H1 (cell line): ENCODE data around the gene IL32. TPM values are rescaled to one million over a fixed set of nuclear protein-coding genes. Genes with fewer than 3 reads are reported as not detected.

Experiments used
- CTCF ChIA-PET: fragments of 300-600 bp; sonication (Branson Sonifier 250); formaldehyde crosslinking; loops from one replicate; lab custom pipeline; 2021; ENCODE audit not compliant: partially characterized antibody; lab: Charles Lee
- POLR2A ChIA-PET: fragments of 300-600 bp; sonication (Branson Sonifier 250); formaldehyde crosslinking; loops from one replicate; lab custom pipeline; 2021; ENCODE audit warnings: inconsistent platforms; ENCODE audit not compliant: partially characterized antibody; lab: Charles Lee
- DNase-seq, 2 experiments: peaks; one replicate each; pipeline versions ENCODE4 v3.0.0 to v3.0.0-alpha.2; 2010 to 2022; ENCODE audit warnings: low spot score in 2 of 2, low read depth in 1 of 2, mixed read lengths in 1 of 2
- FAIRE-seq: peaks from 2 replicates; lab custom pipeline; 2011; peaks lifted over from hg19 to GRCh38; lab: Jason Lieb, UNC
- H2AFZ ChIP-seq: 2 replicates; pipeline ENCODE4 v1.8.1; 2012; ENCODE audit warnings: low read length, inconsistent platforms
- H2AK5ac ChIP-seq: 2 replicates; pipeline ENCODE4 v1.6.1; 2013; ENCODE audit warnings: low read depth, low read length
- H2BK120ac ChIP-seq: replicated peaks from 2 replicates; pipeline ENCODE3; 2013; ENCODE audit warnings: low read depth, low read length, inconsistent platforms
- H2BK12ac ChIP-seq: 2 replicates; pipeline ENCODE4 v1.6.1; 2013; ENCODE audit warnings: low read depth, low read length
- H2BK15ac ChIP-seq: 2 replicates; pipeline ENCODE4 v1.6.1; 2013; ENCODE audit warnings: low read length
- H2BK20ac ChIP-seq: 2 replicates; pipeline ENCODE4 v1.6.1; 2013; ENCODE audit warnings: low read length
- H2BK5ac ChIP-seq: 2 replicates; pipeline ENCODE4 v1.6.1; 2013; ENCODE audit warnings: low read depth, low read length
- H3K14ac ChIP-seq: 2 replicates; pipeline ENCODE4 v1.6.1; 2013; ENCODE audit warnings: inconsistent platforms; ENCODE audit not compliant: insufficient read length
- H3K18ac ChIP-seq: 2 replicates; pipeline ENCODE4 v1.6.1; 2013; ENCODE audit warnings: low read length; ENCODE audit errors: extremely low read depth
- H3K23ac ChIP-seq: 2 replicates; pipeline ENCODE4 v1.6.1; 2013; ENCODE audit warnings: inconsistent platforms; ENCODE audit not compliant: insufficient read length
- H3K23me2 ChIP-seq: 2 replicates; pipeline ENCODE4 v1.6.1; 2013; ENCODE audit warnings: low read depth, low read length
- H3K27ac ChIP-seq: 2 replicates; pipeline ENCODE4 v1.6.1; 2011; ENCODE audit warnings: low read depth, low read length, inconsistent platforms
- H3K27me3 ChIP-seq, 4 experiments: replicated peaks in 1 of 4; 1 replicate in 1 of 4; 2 replicates in 3 of 4; pipeline versions ENCODE4 v1.6.1 to v1.8.1; 2011 to 2013; ENCODE audit warnings: low read length in 3 of 4, mild to moderate bottlenecking in 3 of 4, inconsistent platforms in 2 of 4, mixed read lengths in 2 of 4, moderate library complexity in 1 of 4; ENCODE audit not compliant: control insufficient read depth in 3 of 4, insufficient read depth in 3 of 4; ENCODE audit errors: extremely low read depth in 1 of 4
- H3K36me3 ChIP-seq, 4 experiments: 2 replicates each; pipeline versions ENCODE4 v1.6.1 to v1.8.1; 2011 to 2013; ENCODE audit warnings: mild to moderate bottlenecking in 4 of 4, low read length in 3 of 4, moderate library complexity in 2 of 4, control low read depth in 1 of 4, inconsistent platforms in 1 of 4; ENCODE audit not compliant: insufficient read depth in 4 of 4, control insufficient read depth in 2 of 4
- H3K4ac ChIP-seq: replicated peaks from 2 replicates; pipeline ENCODE3; 2013; ENCODE audit warnings: low read length, low read depth, mixed read lengths, inconsistent platforms; ENCODE audit not compliant: insufficient read length
- H3K4me1 ChIP-seq, 4 experiments: replicated peaks in 1 of 4; 1 replicate in 1 of 4; 2 replicates in 3 of 4; pipeline versions ENCODE4 v1.6.1 to v1.8.1; 2011 to 2013; ENCODE audit warnings: low read length in 3 of 4, inconsistent platforms in 2 of 4, mixed read lengths in 1 of 4; ENCODE audit not compliant: insufficient read depth in 4 of 4, control insufficient read depth in 3 of 4
- H3K4me2 ChIP-seq, 2 experiments: 2 replicates each; pipeline versions ENCODE4 v1.6.1 to v1.8.1; 2011 to 2013; ENCODE audit warnings: low read depth in 2 of 2, low read length in 2 of 2, control low read depth in 1 of 2, inconsistent platforms in 1 of 2, mild to moderate bottlenecking in 1 of 2; ENCODE audit not compliant: insufficient read depth in 1 of 2
- H3K4me3 ChIP-seq, 4 experiments: fragments of 200-600, 300-600 bp in 1 of 4; sonication (generic), shearing (Covaris generic), sonication (Bioruptor Twin) in 1 of 4; 2 replicates each; pipeline versions ENCODE4 v1.5.1 to v1.8.1; 2011 to 2016; ENCODE audit warnings: low read length in 4 of 4, low read depth in 3 of 4, control low read depth in 2 of 4, inconsistent platforms in 2 of 4, mild to moderate bottlenecking in 2 of 4, mixed read lengths in 1 of 4, moderate library complexity in 1 of 4; ENCODE audit not compliant: insufficient read depth in 2 of 4; ENCODE audit errors: extremely low read depth in 1 of 4
- H3K56ac ChIP-seq: replicated peaks from 2 replicates; pipeline ENCODE3; 2013; ENCODE audit warnings: low read depth, mild to moderate bottlenecking, mixed read lengths, low read length, inconsistent platforms; ENCODE audit not compliant: insufficient read length
- H3K79me1 ChIP-seq: 2 replicates; pipeline ENCODE4 v1.6.1; 2013; ENCODE audit warnings: low read depth, low read length, control low read depth
- H3K79me2 ChIP-seq, 2 experiments: 2 replicates each; pipeline versions ENCODE4 v1.6.1 to v1.8.1; 2012 to 2013; ENCODE audit warnings: low read length in 2 of 2, mild to moderate bottlenecking in 2 of 2, inconsistent platforms in 1 of 2; ENCODE audit not compliant: insufficient read depth in 2 of 2, control insufficient read depth in 1 of 2
- H3K9ac ChIP-seq, 4 experiments: replicated peaks in 1 of 4; 1 replicate in 1 of 4; 2 replicates in 3 of 4; pipeline versions ENCODE4 v1.6.1 to v1.8.1; 2011 to 2013; ENCODE audit warnings: low read depth in 3 of 4, low read length in 3 of 4, control low read depth in 2 of 4, mild to moderate bottlenecking in 2 of 4, moderate library complexity in 2 of 4, inconsistent platforms in 1 of 4; ENCODE audit errors: extremely low read depth in 1 of 4
- H3K9me3 ChIP-seq, 2 experiments: 2 replicates each; pipeline versions ENCODE4 v1.6.1 to v1.8.1; 2012 to 2013; ENCODE audit warnings: mild to moderate bottlenecking in 2 of 2, moderate library complexity in 2 of 2, control low read depth in 1 of 2, inconsistent platforms in 1 of 2, low read depth in 1 of 2, low read length in 1 of 2, mixed read lengths in 1 of 2; ENCODE audit not compliant: insufficient read depth in 2 of 2
- H4K20me1 ChIP-seq, 2 experiments: replicated peaks in 1 of 2; 2 replicates each; pipeline versions ENCODE3 to v1.8.1; 2011 to 2013; ENCODE audit warnings: inconsistent platforms in 2 of 2, low read length in 2 of 2, mild to moderate bottlenecking in 1 of 2; ENCODE audit not compliant: insufficient read depth in 2 of 2, control insufficient read depth in 1 of 2
- H4K5ac ChIP-seq: 2 replicates; pipeline ENCODE4 v1.6.1; 2013; ENCODE audit warnings: low read length, low read depth, mixed read lengths, inconsistent platforms; ENCODE audit not compliant: insufficient read length
- H4K8ac ChIP-seq: 2 replicates; pipeline ENCODE4 v1.8.0; 2013; ENCODE audit warnings: mild to moderate bottlenecking, moderate library complexity, low read length, inconsistent platforms; ENCODE audit not compliant: insufficient read depth; ENCODE audit errors: extremely low read depth
- H4K91ac ChIP-seq: replicated peaks from 2 replicates; pipeline ENCODE3; 2013; ENCODE audit warnings: low read length, mixed read lengths, inconsistent platforms; ENCODE audit not compliant: insufficient read length
- BCL11A ChIP-seq, 2 experiments: IDR thresholded peaks; one replicate each; pipeline ENCODE4 v1.6.1; 2011; ENCODE audit warnings: low read depth in 2 of 2, low read length in 2 of 2, mild to moderate bottlenecking in 2 of 2
- CTCF ChIP-seq, 3 experiments: IDR thresholded peaks; 1 replicate in 2 of 3; 2 replicates in 1 of 3; pipeline versions ENCODE4 v1.5.1 to v1.6.1; 2011; ENCODE audit warnings: low read length in 3 of 3, mild to moderate bottlenecking in 3 of 3, inconsistent platforms in 2 of 3, low read depth in 1 of 3, moderate library complexity in 1 of 3; ENCODE audit not compliant: insufficient read depth in 1 of 3; ENCODE audit errors: control extremely low read depth in 1 of 3
- ZNF274 ChIP-seq: IDR thresholded peaks from 2 replicates; pipeline ENCODE4 v1.7.0; 2012; ENCODE audit warnings: low read length, borderline replicate concordance; ENCODE audit errors: extremely low read depth
- WGBS, 2 experiments: shearing (Covaris generic) in 1 of 2; methylation state at CpG; one replicate each; pipeline versions ENCODE4 v1.1.6 to v1.1.7; 2013 to 2015; ENCODE audit warnings: low lambda C conversion rate in 2 of 2, mixed read lengths in 2 of 2, inconsistent platforms in 1 of 2, low coverage in 1 of 2, missing lambda C conversion rate in 1 of 2; ENCODE audit not compliant: insufficient replicate concordance in 2 of 2, insufficient coverage in 1 of 2, insufficient read length in 1 of 2; ENCODE audit errors: extremely low coverage in 1 of 2, missing lambda C conversion rate in 1 of 2; 5-methylcytosine and 5-hydroxymethylcytosine counted together
- polyA plus RNA-seq, 7 experiments: library from polyadenylated mRNA; depleted of rRNA in 3 of 7; stranded (reverse) in 5 of 7; unstranded in 2 of 7; fragments of >200 nt in 5 of 7; fragments of 200-250 nt in 2 of 7; gene quantifications; 1 replicate in 5 of 7; 2 replicates in 1 of 7; 4 replicates in 1 of 7; pipeline versions ENCODE4 v1.2.1 to v1.2.3, GENCODE V29; 2011 to 2013; ENCODE audit warnings: missing spikeins in 2 of 7, mixed read lengths in 2 of 7
- total RNA-seq: library from RNA; stranded (reverse); fragmentation: NEBNext Ultra II Directional; extraction: Animal tissue kit (Norgen Biotek cat#: 25700); gene quantifications from 2 replicates; pipeline ENCODE4 v1.2.1, GENCODE V29; 2021
- TF ChIP-seq, protein P1 (sequence below): IDR thresholded peaks from 2 replicates; pipeline ENCODE4 v1.6.1; 2012; ENCODE audit warnings: inconsistent platforms

IL32 gene
- total and polyA plus RNA-seq, 2 of the 8 experiments (the other 6 are each of a cell fraction or from before 2014, with no cell fraction given) = 2.7 to 5.0 TPM

GRCh38 chr16:3062553-3062952 lies 2.9 kb upstream of the IL32 start:
- WGBS, 2 experiments = 88% methylated on average over 6 of the region's 6 CpGs; no CpG with 5 or more reads in 1 of the 2 experiments
- Histone ChIP-seq H3K4me2 (no peak overlapping the region), H3K4ac (no peak overlapping the region), H2BK20ac (no peak overlapping the region), H3K14ac (no peak overlapping the region), H3K79me2 (no peaks in the 10 kb centered on the region), H3K4me1 (peaks cover 4 to 11% (median 5%) of the 10 kb centered on the region in 4 experiments; a peak in 5 of 7 replicates), H4K91ac (no peak overlapping the region), H4K8ac (no peak overlapping the region), H3K9me3 (no peaks in the 10 kb centered on the region), H2BK15ac (no peak overlapping the region), H3K27ac (no peak overlapping the region), H2BK5ac (no peak overlapping the region), H2AFZ (no peak overlapping the region), H2BK120ac (no peak overlapping the region), H3K23ac (no peak overlapping the region), H3K18ac (no peak overlapping the region), H3K23me2 (peaks cover 6% of the 10 kb centered on the region; the same call in 1 of the 2 replicates), H3K9ac (no peak overlapping the region), H3K79me1 (no peaks in the 10 kb centered on the region), H3K36me3 (no peaks in the 10 kb centered on the region), H2BK12ac (no peak overlapping the region), H4K20me1 (peaks cover 2% of the 10 kb centered on the region in 2 experiments), H2AK5ac (no peak overlapping the region), H4K5ac (no peak overlapping the region), H3K56ac (no peak overlapping the region), H3K27me3 (no peaks in the 10 kb centered on the region; a peak in 1 of 7 replicates), H3K4me3 (no peak overlapping the region)
- CTCF ChIA-PET = interaction anchor here (0.6 to 8.3 kb wide), 6 partner anchors 11 to 801 kb away, joined by 3 to 76 read pairs (median 4); partner anchors contain the start of gene ZSCAN10
- POLR2A ChIA-PET = interaction anchor here (1.0 to 12.7 kb wide), 6 partner anchors 12 to 43 kb away, joined by 3 to 140 read pairs (median 8); partner anchors contain the start of genes CLDN6, TNFRSF12A and ZSCAN10
- FAIRE-seq = no peak
- no peak for DNase-seq
- TF ChIP-seq BCL11A (IDR thresholded peaks at IDR 0.05; ENCODE audit: low read depth in 2 of 2, low read length in 2 of 2) (no peak), CTCF (IDR thresholded peaks at IDR 0.05; ENCODE audit: control extremely low read depth in 1 of 3, insufficient read depth in 1 of 3, low read depth in 1 of 3, low read length in 3 of 3) (no peak), ZNF274 (no peak)
- TF ChIP-seq, protein P1, sequence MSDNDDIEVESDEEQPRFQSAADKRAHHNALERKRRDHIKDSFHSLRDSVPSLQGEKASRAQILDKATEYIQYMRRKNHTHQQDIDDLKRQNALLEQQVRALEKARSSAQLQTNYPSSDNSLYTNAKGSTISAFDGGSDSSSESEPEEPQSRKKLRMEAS = no peak
